Embryonic facial prominence (tissue), 1 donor: ENCODE results near the gene CRIM1.
A peak's percentile ranks its signal among the peaks of the same experiment; 100 is the strongest.
"Not testable (repeated sequence)": the region's sequence is repeated elsewhere in the genome, so short reads cannot be mapped to it uniquely, and the experiment has no call there.

ENCODE experiments used
- DNase-seq: peaks from one replicate; pipeline ENCODE4 v3.0.0-alpha.2; 2016; ENCODE audit errors: extremely low spot score

CRIM1 gene, protein sequence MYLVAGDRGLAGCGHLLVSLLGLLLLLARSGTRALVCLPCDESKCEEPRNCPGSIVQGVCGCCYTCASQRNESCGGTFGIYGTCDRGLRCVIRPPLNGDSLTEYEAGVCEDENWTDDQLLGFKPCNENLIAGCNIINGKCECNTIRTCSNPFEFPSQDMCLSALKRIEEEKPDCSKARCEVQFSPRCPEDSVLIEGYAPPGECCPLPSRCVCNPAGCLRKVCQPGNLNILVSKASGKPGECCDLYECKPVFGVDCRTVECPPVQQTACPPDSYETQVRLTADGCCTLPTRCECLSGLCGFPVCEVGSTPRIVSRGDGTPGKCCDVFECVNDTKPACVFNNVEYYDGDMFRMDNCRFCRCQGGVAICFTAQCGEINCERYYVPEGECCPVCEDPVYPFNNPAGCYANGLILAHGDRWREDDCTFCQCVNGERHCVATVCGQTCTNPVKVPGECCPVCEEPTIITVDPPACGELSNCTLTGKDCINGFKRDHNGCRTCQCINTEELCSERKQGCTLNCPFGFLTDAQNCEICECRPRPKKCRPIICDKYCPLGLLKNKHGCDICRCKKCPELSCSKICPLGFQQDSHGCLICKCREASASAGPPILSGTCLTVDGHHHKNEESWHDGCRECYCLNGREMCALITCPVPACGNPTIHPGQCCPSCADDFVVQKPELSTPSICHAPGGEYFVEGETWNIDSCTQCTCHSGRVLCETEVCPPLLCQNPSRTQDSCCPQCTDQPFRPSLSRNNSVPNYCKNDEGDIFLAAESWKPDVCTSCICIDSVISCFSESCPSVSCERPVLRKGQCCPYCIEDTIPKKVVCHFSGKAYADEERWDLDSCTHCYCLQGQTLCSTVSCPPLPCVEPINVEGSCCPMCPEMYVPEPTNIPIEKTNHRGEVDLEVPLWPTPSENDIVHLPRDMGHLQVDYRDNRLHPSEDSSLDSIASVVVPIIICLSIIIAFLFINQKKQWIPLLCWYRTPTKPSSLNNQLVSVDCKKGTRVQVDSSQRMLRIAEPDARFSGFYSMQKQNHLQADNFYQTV

DNA sequence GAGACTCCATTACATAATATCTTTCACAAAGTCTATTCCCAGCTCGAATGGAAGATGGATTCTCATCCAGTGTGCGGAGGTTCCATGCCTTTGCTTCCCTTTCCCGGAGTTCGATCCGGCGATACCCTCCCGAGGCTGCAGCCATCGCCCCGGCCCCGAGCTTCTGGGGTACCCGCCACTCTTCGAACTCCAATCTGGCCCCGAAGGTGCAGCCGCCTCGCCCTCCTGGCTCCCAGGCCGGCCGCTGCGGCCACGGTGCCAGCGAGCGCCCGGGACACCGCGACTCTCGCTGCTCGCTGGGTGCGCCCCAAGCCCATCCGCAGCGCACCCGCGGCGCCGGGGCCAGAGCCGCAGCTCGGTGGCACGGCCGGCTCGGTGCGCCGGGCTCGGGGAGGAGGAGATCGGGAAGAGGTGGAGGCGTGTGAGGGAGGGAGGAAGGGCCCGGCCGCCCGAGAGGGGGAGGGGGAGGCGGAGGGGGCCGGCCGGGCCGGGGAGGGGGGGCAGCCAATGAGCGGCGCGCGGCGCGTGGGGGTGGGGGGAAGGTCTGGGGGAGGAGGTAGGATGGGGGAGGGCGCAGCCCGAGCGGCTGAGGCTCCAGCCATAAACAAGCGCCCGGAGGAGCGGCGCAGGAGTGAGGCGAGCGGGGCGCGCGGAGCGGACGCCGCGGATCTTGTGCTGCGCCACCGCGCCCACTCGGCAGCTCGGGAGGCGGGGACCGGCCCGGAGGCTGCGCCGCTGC is at the start of gene CRIM1:
TSS of gene CRIM1 (plus strand) at position 628 of the 739 bp plus-strand sequence. CDS start 515 bp downstream, outside the sequence.
- peak; percentile 76 for DNase-seq

DNA sequence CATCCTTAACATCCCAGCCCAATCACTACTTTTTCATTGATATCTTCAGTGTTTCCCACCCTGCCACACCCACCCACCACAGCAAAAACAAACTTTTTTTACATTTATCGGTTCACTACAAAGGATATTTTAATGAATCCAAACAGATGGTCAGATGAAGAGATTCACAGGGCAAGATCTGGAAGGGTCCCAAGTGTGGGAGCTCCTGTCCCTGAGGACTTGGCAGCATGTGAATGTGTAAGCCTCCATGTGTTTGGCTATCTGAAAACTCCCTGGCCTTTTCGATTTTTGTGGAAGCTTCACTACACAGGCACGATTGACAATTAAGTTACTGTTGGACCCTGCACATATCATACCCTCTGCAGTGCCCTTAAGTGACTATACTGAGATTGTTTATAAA is 48.1 kb upstream of the CRIM1 start:
- DNase-seq = no peak

DNA sequence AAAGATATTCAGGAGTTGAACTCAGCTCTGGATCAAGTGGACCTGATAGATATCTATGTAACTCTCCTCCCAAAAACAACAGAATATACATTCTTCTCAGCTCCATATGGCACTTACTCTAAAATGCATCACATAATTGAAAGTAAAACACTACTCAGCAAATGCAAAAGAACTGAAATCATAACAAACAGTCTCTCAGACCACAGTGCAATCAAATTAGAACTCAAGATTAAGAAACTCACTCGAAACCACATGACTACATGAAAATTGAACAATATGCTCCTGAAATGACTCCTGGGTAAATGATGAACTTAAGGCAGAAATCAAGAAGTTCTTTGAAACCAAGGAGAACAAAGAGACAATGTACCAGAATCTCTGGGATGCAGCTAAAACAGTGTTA is 45.1 kb upstream of the CRIM1 start:
- not testable (repeated sequence) for DNase-seq

DNA sequence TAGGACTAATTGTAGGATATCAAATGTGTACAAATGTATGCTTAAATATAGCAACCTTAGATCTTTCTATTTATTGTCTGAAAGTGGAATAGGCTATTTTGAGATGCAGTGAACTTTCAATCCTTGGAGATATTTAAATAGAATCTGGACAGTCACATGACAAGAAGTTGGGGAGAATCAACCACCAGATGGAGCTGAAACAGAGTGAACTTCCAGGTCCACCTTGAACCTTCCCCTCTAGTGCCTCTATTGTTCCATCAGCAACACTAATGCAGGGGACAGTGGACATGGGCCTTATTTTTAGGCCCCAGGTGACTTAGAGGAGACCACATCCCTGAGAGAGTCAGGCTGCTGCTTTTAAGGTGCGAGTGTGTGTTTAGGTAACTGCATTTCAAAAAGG is 37.0 kb upstream of the CRIM1 start:
- no peak for DNase-seq

DNA sequence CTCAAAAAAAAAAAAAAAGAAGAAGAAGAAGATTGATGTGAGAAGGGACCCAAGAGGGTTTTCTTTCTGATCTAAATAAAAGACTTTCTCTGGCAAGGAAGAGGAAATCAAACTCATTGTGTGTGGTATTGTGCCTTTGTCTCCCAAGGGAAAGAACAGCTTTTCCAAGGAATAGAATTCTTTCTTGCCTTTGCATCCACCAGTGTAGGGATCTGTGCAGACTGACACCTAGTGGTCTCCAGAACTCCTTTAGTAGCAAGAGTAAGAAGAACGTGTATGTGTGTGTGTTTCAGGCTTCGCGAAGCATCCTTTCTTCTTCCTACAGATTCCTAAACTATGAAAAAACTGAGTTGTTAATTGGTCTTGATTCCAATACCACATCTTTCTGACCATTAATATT is 33.5 kb upstream of the CRIM1 start:
- DNase-seq = no peak

DNA sequence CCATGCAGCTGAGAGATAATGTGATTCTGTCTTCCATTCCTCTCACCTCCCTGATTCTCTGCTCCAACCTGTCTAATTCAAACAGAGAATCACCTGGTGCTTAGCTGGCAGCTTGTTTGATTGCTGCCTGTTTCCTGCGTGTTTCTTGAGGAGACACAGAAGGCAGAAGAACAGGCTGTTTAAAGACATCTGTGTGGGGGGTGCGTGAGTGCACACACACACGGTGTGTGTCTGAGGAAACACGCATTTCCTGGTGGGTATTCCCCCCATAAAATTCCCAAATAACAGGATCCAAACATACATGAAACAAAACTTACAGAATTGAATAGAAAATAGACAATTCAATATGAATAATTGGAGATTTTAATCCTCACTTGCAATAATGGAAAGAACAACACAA is 29.3 kb upstream of the CRIM1 start:
- DNase-seq = no peak

DNA sequence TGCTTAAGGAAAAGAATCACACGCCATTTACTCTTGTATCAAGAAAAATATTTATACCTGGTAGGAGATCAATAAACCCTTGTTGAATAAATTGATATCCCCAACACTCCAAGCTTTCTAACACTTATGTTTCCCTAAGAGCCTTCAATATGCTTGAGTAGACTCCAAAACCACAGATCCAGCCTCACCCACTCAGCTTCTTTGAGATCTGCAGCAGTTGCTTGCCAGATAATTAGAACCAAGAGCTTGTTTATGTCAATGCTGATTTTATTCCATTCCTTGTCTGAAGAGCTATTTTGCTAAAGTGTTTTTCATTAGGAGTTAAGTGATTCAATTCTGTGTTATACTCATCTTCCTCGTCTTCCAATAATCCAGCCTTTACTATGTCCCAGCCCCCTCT is 26.3 kb upstream of the CRIM1 start:
- no peak for DNase-seq

DNA sequence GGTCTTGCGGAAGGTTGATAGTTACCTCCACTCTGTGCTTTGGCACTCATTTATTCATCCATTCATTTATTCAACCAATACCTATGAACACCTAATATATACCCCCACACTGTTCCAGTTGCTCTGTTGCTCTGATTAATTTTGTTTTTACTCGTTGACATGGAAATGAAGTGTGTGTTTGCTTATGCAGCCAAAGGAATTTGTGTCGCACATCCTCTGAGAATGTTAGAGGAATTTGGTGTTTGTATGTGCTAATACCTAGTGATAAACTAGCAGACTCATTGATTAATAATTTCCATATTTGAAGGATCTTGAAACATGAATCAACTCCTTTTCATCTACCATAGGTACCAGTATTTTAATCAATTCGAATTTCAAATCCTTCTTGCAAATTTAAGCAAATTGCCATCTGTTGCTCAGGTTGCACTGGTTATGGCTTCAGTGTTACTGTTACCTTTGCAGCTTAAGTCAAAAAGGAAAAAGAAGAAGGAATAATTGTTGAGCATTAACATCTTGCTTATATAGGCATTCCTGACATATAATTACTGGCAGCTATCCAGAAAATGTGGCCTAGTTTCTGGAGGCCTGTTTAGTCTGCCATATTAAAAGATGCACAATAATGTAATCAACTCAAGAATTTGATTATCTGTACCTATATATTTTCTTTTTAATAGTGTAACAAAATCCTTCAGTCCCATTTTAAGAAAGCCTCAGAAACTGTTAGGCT is 25.7 kb upstream of the CRIM1 start:
- no peak for DNase-seq

DNA sequence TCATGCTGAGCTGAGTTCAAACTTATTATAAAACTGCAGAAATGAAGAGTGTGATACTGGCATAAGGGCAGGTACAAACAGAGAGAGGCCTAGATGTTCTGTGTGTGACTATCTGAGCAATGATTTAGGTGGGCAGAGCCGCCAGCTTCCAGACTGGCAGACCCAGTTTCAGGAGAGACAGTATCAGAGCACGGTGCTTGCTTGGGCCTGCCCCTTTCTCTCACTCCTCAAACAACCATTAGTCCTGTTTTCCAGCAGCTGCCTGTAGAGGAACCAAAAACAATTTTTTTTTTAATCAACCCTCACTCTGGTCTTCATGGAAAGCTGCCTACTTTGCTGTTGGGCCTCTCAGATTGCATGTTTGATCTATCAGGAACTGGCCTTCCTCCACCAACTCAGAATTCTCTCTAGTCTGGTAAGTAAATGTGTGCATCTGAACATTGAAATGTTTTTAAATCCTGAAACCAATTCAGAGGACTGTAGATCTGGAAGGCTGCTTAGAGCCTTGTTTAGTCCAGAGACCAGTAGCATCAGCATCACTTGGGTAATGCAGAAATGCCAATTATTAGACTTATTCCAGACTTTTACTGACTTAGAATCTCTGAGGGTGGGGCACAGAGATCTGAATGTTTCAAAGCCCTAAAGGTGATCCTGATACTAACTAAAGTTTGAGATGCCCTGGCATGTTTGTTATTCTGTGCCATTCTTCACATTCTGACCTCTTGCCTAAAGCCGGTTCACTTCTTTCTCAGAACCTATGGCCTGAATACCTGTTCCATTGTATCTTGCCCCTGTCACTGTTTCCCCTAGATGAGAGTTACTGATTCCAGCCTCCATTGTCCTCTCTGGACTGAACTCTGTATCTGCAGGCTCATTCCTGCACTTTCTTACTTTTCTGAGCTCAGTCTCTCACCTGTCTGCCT is 24.8 kb upstream of the CRIM1 start:
- no peak for DNase-seq

DNA sequence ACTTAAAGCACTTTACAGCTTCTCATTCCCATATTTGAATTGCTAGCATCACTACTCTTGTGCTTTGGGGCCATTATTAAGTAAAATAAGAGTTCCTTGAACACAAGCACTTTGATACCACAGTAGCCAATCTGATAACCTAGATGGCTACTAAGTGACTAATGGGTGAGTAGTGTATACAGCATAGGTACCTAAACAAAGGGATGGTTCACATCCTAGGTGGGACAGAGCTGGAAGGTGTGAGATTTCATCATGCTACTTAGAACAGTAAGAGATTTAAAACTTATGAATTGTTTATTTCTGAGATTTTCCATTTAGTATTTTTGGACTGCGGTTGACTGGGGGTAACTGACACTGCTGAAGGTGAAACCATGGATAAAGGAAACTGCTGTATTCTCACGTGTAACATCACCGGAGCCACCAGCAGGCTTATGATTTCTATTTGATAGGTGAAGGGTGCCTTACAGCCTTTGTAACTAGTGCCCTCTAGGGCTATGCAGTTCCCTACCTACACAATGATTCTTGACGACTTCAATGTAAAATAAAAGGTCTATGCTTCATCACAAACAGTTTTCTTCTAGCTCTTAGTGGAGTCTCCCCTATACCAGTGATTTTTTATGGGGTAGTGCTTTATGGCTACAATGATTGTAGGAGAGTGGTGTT is 22.1 kb upstream of the CRIM1 start:
- no peak for DNase-seq

DNA sequence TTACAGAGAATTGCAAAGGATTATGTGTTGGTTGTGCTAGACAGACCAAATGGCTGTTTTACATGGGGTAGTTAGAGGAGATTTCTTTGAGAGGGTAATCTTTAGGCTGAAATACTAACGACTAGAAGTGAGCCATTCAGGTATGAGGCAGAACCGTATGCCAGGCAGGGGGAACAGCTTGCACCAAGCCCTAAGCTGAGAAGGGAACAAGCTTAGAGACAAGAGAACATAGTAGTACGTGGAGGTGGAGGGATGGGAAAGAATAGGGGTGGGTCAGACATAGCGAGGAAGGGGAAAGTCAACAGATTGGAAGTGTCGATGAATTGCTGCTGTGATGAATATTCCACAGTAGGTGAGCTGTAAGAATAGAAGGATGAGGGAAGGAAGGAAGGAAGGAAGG is 20.0 kb upstream of the CRIM1 start:
- DNase-seq = no peak

DNA sequence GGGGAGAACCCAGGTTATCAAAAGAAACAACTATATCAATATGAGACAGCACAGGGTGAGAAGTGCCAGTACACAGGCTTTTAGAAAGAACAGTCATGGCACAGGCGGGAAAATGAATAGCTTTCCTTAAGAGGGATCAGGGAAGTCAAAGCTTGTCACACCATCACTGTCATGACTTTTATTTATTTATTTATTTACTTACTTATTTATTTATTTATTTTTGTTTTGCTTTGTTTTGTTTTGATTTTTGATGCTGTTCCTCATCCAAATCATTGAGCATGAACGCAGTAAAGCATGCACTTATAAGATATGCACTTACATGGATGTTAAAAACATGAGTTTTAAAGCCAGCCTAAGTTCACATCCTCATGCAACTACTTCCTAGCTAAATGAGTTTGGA is 19.3 kb upstream of the CRIM1 start:
- DNase-seq = no peak

DNA sequence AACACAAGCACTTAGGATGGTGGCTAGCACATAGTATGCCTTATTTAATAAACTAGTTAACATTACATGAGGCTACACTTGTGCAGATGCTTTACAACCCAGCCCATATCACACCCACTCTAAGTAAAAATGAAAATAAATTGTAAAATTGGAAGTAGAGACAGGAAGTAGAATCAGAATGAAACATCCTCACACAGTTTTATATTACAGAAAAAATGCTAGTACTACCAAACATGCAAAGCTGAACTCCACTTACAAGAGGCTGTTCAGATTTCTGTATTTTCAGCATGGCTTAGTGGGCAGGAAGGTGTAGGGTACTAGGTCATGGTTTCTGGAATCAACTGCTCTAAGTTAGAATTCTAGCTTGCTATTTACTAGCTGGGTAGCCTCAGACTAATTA is 18.2 kb upstream of the CRIM1 start:
- DNase-seq = no peak

DNA sequence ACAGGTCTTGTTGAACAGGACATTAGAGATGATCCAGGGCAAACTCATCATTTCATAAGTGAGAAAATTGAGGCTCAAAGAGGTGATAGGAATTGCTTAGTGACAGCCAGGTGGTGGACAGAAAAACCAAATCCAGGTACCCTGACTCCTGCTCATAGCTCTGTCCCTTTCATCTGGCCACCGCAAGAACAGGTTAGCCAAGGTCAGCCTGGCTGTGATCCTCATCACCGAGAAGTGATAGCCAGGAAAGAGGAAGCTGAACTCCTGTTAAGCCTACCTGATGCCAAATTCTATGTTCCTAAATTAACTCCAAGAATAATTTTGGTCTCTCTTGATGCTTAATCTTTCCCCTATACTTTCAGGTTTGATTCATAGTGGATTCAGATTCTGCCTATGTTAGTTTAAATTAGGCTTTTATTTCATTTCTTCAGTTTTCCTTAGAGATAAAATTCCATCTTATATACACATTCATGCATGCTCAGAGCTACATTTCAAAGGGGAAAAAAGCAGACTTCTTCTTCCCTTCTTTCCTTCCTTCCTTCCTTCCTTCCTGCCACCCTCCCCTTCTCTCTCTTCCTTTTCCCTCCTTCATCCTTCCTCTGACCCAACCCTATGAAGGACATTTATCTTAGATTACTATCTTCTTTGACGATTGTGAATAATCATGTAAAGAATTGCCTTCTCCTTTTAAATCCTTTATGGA is 17.3 kb upstream of the CRIM1 start:
- no peak for DNase-seq

DNA sequence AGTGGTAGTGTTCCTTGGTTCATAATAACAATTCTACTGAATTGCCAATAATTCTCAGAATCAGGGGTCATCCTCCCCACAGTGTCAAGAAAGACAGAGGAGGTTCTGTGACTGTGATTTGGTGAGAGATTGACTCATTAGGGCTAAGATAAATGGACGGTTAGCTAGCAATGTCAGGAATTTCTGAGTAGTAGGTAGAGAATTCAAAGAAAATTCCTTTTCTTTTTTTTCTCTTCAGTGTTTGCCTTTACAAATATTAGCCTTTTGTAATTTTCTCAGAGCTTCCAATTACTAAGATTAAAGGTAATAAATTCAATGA is 16.8 kb upstream of the CRIM1 start:
- no peak for DNase-seq

DNA sequence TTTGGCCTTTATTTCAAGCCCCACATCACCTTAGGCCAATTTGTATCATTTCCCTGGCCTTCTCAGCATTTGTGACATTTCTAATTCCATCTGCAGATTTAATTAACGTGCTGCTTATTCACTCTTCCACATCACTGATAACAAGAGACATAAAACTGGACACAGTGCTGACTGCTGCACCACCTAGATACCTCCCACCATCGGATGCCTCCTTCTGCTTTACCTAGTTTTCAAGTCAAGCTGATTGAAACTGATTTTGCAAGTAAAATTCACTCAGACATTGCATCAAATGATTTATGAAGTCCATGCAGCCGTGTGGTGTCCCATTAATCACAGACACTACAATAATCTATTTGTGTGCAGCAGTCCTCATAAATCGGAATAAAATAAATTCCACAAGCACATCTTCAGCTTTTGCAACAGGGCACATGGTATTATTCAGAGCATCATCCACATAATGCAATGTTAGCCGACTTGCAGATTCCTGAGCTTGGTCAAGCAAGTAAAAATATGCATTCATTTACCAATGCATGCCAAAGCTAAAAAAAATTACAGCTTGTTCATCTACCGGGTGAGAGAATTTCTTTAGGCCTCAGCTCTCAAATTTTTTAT is 15.9 kb upstream of the CRIM1 start:
- no peak for DNase-seq

DNA sequence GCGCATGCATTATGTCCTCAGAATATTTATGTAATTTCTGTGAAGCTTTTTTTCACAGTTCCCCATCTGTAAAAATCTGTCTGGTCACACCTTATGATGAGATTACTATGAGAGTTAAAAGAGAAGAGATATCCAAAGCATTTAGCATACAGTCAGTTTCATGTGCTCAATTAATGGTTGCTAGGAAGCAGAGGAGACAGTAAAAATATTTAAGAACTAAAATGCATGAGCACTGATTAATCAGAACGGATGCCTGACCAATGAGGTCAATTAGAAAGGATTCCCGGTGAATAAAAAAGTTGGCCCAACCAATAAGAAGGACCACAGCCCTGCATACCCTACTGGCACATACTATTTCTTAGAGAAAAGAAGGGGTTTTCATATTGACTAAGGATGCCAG is 12.0 kb upstream of the CRIM1 start:
- no peak for DNase-seq

DNA sequence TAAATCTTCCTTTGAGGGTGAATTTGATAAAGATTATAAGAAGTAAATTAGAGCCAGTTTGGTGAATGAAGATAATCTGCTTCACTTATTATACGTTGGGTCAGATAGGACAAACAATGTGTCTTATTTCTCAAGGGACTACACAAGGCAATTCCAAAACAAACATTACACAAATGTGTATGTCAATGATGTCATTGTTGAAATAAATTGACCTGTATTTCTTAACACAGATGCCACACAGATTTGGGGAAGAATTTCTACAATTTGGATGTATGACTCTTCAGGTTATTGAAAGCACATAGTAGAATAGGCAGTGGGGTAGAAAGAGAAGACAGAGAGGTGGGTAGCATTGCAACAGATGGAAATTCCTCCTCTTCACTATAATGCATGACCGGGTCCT is 6.9 kb upstream of the CRIM1 start:
- no peak for DNase-seq

DNA sequence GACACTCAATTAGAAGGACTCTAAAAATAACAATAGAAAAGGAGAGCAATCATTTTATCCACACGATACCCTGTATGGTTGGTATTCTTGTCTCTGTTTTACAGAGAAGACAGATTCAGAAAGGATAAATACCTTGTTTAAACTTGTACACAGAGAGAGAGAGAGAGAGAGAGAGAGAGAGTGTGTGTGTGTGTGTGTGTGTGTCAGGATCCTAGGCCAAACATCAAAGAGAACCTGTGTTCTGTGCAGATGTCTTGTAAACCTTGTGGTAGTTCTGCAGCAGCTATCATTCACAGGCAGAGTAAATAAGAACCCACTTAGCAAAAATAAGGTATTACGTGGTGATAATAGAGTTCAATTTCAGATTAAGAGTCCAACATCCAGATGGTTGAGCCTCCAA is 4.3 kb upstream of the CRIM1 start:
- no peak for DNase-seq
